Keratinocyte (primary cell): Measurements from ENCODE around the gene IRF2BP2. TPM values are rescaled to one million over a fixed set of nuclear protein-coding genes. Genes with fewer than 3 reads are reported as not detected.

Source experiments
- DNase-seq: peaks from one replicate; pipeline ENCODE4 v3.0.0-alpha.2; 2011; ENCODE audit warnings: low read depth, missing footprints, low spot score
- FAIRE-seq: peaks from 2 replicates; lab custom pipeline; 2011; peaks lifted over from hg19 to GRCh38; lab: Jason Lieb, UNC
- H2AFZ ChIP-seq: 2 replicates; pipeline ENCODE4 v1.6.0; 2012; ENCODE audit warnings: low read length, control low read depth, inconsistent platforms; ENCODE audit not compliant: control insufficient read depth
- H3K27ac ChIP-seq: 2 replicates; pipeline ENCODE4 v1.5.1; 2011; ENCODE audit warnings: low read length; ENCODE audit not compliant: control insufficient read depth, insufficient read depth
- H3K27me3 ChIP-seq: 3 replicates; pipeline ENCODE4 v1.6.0; 2011; ENCODE audit warnings: low read length; ENCODE audit not compliant: control insufficient read depth, insufficient read depth; ENCODE audit errors: extremely low read depth
- H3K36me3 ChIP-seq, 2 experiments: 2 replicates in 1 of 2; 3 replicates in 1 of 2; pipeline ENCODE4 v1.5.1; 2011; ENCODE audit warnings: low read length in 2 of 2, mild to moderate bottlenecking in 1 of 2; ENCODE audit not compliant: control insufficient read depth in 2 of 2, insufficient read depth in 2 of 2; ENCODE audit errors: extremely low read depth in 1 of 2
- H3K4me1 ChIP-seq: 3 replicates; pipeline ENCODE4 v1.5.1; 2011; ENCODE audit warnings: low read length; ENCODE audit not compliant: control insufficient read depth, insufficient read depth; ENCODE audit errors: extremely low read depth
- H3K4me2 ChIP-seq: 3 replicates; pipeline ENCODE4 v1.6.0; 2011; ENCODE audit warnings: low read depth, low read length; ENCODE audit not compliant: control insufficient read depth, insufficient read depth; ENCODE audit errors: extremely low read depth
- H3K4me3 ChIP-seq, 3 experiments: fragments of 200-600 bp in 1 of 3; sonication (generic) in 1 of 3; 2 replicates in 2 of 3; 3 replicates in 1 of 3; pipeline ENCODE4 v1.5.1; 2011 to 2016; ENCODE audit warnings: low read length in 3 of 3, mild to moderate bottlenecking in 3 of 3, control low read depth in 2 of 3, inconsistent platforms in 1 of 3, low read depth in 1 of 3, mixed read lengths in 1 of 3, mixed run types in 1 of 3, moderate library complexity in 1 of 3; ENCODE audit not compliant: control insufficient read depth in 2 of 3, insufficient read depth in 2 of 3; ENCODE audit errors: extremely low read depth in 1 of 3
- H3K79me2 ChIP-seq: 2 replicates; pipeline ENCODE4 v1.6.0; 2012; ENCODE audit warnings: low read length; ENCODE audit not compliant: control insufficient read depth, insufficient read depth
- H3K9ac ChIP-seq: 3 replicates; pipeline ENCODE4 v1.6.0; 2011; ENCODE audit warnings: low read length; ENCODE audit not compliant: control insufficient read depth, insufficient read depth; ENCODE audit errors: extremely low read depth
- H3K9me1 ChIP-seq: 3 replicates; pipeline ENCODE4 v1.6.0; 2011; ENCODE audit warnings: low read length; ENCODE audit not compliant: control insufficient read depth, insufficient read depth; ENCODE audit errors: extremely low read depth
- H3K9me3 ChIP-seq: 2 replicates; pipeline ENCODE4 v1.5.1; 2012; ENCODE audit warnings: low read depth, low read length; ENCODE audit not compliant: control insufficient read depth
- H4K20me1 ChIP-seq: 3 replicates; pipeline ENCODE4 v1.6.0; 2011; ENCODE audit warnings: low read length; ENCODE audit not compliant: control insufficient read depth, insufficient read depth; ENCODE audit errors: extremely low read depth
- EZH2 ChIP-seq: IDR thresholded peaks from one replicate; pipeline ENCODE4 v1.6.1; 2012; ENCODE audit warnings: inconsistent platforms, mild to moderate bottlenecking, low read length, moderate library complexity
- dilution Hi-C: fragments of 300-500 bp; cut with MboI; formaldehyde crosslinking; loops from one replicate; pipeline ENCODE4 v1.7.0; 2020; ENCODE audit warnings: low sequenced_read_pairs; ENCODE audit not compliant: extremely low pct_ligation_motif_present
- polyA plus RNA-seq, 5 experiments: library from polyadenylated mRNA; depleted of rRNA in 3 of 5; stranded (reverse) in 3 of 5; stranded (forward) in 1 of 5; unstranded in 1 of 5; fragments of >200 nt; gene quantifications; 1 replicate in 1 of 5; 2 replicates in 3 of 5; 3 replicates in 1 of 5; pipeline versions ENCODE4 v1.2.1 to v1.2.3, GENCODE V29; 2011 to 2012; ENCODE audit warnings: missing spikeins in 2 of 5, low read depth in 1 of 5, low replicate concordance in 1 of 5
- TF ChIP-seq, protein P1 (sequence below), 3 experiments: IDR thresholded peaks in 1 of 3; conservative IDR thresholded peaks in 1 of 3; optimal IDR thresholded peaks in 1 of 3; 2 replicates in 2 of 3; 3 replicates in 1 of 3; pipeline versions ENCODE3 to v1.5.1; 2011; ENCODE audit warnings: low read length in 3 of 3, mild to moderate bottlenecking in 3 of 3, moderate library complexity in 2 of 3, control low read depth in 1 of 3, inconsistent platforms in 1 of 3; ENCODE audit not compliant: insufficient read depth in 2 of 3; ENCODE audit errors: extremely low read depth in 1 of 3

The IRF2BP2 gene
- polyA plus RNA-seq, 1 donor (not counting 4 experiments of a cell fraction or from before 2014, with no cell fraction given) = 29.9 TPM

DNA sequence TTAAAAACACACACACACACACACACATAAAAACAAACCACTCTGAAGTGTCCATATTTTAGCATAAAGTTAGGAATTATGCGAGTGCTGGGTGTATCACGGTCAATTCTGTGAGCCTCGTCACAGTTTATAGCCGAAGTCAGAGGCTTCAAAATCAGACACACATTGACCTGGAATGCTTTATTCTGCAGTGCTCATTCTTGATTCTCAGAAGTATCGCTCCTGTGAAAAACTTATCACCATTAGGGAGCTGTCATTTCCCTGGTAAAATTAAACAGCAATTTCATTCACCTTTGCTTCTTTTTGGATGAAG is 8.7 kb upstream of the IRF2BP2 start:
- peak overlapping the region; percentile 45 for H3K4me2 ChIP-seq
- FAIRE-seq = no peak
- H3K4me3 ChIP-seq = no peak overlapping the region
- dilution Hi-C loops = no loop called here
- no peaks in the 10 kb centered on the region for H4K20me1 ChIP-seq
- H3K27me3 ChIP-seq = no peaks in the 10 kb centered on the region
- no peak for TF ChIP-seq EZH2
- no peaks in the 10 kb centered on the region for H3K36me3 ChIP-seq
- H3K9me1 ChIP-seq = no peaks in the 10 kb centered on the region
- no peaks in the 10 kb centered on the region for H3K9me3 ChIP-seq
- no peaks in the 10 kb centered on the region for H3K79me2 ChIP-seq
- H3K4me1 ChIP-seq = peaks cover 44% of the 10 kb centered on the region
- H3K9ac ChIP-seq = peak overlapping the region; percentile 4
- peak overlapping the region; percentile 76 for H3K27ac ChIP-seq
- peak overlapping the region; percentile 8 for H2AFZ ChIP-seq
- no peak for DNase-seq

DNA sequence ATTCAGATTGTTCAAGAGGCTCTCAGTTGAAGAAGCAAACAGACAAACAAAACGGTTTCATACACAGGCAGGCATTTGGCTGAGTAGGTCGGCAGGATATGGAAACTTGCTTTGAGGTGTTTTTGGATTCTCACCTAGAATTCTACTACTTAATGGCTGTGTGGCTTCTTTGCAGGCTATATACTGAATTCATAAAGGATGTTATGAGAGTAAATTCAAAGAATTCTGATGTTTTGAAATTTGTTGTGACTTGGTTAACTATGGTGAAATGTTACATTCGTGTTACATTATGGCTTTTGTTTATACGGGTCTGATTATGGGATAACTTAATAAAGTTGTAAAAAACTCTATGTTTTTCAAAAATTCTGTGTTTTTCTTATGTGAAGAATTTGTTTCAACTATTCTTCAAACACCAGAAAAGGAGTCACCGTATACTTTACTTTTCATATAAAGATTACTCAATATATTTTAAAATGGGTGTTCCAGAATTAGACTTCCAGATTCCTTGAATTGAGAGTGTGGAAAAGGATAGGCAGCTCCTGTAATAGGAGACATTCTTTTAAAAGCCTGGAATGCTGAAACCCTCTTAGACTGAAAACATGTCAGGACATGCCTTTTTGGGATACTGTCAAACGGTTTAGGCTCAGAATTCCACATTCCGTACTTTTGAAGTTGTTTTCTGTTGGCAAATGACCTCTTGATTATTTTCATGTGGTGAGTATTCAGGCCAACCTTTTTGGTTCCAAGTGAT is 8.2 kb upstream of the IRF2BP2 start:
- dilution Hi-C loops = no loop called here
- peak overlapping the region; percentile 76 for H3K27ac ChIP-seq
- peak overlapping the region; percentile 4 for H3K9ac ChIP-seq
- peaks cover 50% of the 10 kb centered on the region for H3K4me1 ChIP-seq
- no peak for DNase-seq
- peak overlapping the region; percentile 45 for H3K4me2 ChIP-seq
- no peak overlapping the region for H2AFZ ChIP-seq
- no peaks in the 10 kb centered on the region for H3K36me3 ChIP-seq
- FAIRE-seq = peak; percentile 77
- no peaks in the 10 kb centered on the region for H3K27me3 ChIP-seq
- H3K4me3 ChIP-seq = no peak overlapping the region
- H4K20me1 ChIP-seq = no peaks in the 10 kb centered on the region
- TF ChIP-seq, protein P1, sequence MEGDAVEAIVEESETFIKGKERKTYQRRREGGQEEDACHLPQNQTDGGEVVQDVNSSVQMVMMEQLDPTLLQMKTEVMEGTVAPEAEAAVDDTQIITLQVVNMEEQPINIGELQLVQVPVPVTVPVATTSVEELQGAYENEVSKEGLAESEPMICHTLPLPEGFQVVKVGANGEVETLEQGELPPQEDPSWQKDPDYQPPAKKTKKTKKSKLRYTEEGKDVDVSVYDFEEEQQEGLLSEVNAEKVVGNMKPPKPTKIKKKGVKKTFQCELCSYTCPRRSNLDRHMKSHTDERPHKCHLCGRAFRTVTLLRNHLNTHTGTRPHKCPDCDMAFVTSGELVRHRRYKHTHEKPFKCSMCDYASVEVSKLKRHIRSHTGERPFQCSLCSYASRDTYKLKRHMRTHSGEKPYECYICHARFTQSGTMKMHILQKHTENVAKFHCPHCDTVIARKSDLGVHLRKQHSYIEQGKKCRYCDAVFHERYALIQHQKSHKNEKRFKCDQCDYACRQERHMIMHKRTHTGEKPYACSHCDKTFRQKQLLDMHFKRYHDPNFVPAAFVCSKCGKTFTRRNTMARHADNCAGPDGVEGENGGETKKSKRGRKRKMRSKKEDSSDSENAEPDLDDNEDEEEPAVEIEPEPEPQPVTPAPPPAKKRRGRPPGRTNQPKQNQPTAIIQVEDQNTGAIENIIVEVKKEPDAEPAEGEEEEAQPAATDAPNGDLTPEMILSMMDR (optimal IDR thresholded peaks at IDR 0.05 in 1 of 3, IDR thresholded peaks at IDR 0.05 in 1 of 3, conservative IDR thresholded peaks at IDR 0.05 in 1 of 3; ENCODE audit: extremely low read depth in 1 of 3, insufficient read depth in 2 of 3, low read length in 3 of 3) = no peak
- TF ChIP-seq EZH2 = no peak
- no peaks in the 10 kb centered on the region for H3K79me2 ChIP-seq
- no peaks in the 10 kb centered on the region for H3K9me3 ChIP-seq
- no peaks in the 10 kb centered on the region for H3K9me1 ChIP-seq
